NCI-H345 (cell line): ENCODE measurements around the gene ANXA2R.

Experiments
- DNase-seq: peaks from one replicate; lab custom pipeline; 2025; lab: John Stamatoyannopoulos, UW

Gene ANXA2R

DNA sequence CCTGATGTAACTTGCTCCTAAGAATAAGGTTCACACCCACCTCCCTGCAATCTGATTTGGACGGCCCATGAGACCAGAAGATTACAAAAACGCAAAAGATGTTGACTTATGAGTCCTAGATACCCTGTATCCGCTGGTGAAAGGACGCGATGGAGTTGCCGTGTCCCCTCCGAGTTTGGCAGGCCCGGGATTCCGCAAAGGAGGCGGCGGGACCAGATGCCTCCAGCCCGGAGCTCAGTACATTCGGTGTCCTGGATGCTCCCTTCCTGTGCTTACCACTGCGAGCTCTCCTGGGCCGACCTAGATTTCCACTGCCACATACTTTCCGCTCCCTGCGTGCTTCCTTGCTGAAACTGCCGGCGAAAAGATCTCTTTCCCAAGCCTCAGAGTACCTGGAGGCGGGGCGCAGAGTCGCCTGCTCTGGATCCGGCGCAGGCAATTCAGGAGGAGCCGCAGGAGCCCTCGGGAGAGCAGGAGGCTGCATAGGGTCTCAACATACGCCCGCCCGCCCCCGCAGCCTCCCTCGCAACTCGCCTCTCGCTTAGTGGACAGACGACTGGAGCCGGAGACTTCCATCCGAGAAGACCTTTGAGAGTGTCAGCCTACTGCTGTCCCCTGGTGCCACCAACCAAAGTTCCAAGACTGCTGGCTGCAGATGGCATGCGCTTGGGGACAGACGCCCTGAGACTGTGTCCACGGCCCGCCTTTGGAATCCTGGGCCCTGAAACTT, 39.8 kb downstream of the ANXA2R start:
- no peak for DNase-seq

DNA sequence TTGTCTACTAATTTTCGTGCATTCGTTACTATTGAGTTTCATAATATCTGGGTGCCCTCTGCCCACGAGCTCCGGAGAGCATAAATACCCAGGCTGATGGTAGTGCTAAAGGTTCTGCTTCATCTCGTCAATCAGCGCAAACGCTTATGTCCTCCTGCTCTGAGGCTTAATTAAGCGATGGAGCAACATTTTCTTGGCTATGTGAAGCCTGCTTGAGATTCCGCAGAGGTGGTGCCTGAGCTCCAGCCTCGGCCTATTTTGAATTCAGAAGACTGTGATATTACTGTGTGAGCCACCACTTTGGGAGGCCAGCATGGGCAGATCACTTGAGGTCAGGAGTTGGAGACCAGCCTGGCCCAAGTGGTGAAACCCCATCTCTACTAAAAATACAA, 44.8 kb downstream of the ANXA2R start:
- DNase-seq, result no peak

DNA sequence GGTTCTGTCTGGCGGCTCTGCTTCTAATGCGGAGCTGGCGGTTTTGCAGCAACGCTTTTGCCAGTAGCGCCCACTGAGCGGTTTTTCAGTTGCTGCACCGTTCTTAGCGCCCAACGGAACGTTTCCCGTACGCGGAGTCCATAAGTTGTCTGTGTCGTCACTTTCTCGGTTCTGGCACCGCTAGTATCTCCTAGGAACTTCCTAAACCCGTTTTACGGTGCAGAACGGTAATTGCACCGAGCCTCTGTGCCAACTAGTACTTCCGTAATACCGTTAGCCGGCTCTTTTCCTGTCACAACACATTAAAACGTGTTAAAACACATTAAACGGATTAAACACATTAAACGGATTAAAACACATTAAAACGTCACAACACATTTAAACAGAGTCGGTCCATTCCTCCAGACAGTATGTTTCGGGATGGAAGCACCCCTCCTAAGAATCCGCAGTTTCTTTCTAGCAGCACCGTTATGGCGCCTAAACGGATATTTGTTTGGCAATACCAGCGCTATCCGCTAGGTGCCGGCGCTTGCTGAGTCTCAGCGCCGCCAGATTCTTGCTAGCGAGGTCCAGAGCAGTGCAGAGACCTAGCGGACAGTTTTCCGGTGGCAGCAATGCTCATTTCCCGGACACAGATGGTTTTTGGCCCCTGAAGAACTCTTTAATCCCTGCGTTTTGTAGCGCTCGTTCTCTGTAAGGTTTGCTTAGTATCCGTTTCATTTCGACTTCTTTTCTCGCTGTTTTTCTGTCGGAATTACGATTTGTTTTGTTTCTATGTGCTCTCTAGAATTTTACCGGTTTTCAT, 45.4 kb downstream of the ANXA2R start:
- no peak for DNase-seq

DNA sequence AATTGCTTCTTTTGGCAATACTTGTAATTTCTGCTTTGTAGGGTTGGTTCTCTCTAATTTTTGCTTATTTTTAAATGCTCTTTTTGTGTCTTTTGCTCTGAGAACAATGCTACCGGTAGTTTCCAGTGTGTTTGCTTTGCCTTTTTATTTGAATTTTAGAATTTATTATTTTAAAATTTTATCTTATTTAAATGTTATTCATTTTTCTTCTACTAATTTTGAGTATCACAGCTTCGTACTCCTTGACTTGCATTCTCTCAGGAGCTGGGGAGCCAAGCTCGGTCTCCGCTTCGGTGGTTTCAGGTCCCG, 45.9 kb downstream of the ANXA2R start:
- DNase-seq, result no peak

DNA sequence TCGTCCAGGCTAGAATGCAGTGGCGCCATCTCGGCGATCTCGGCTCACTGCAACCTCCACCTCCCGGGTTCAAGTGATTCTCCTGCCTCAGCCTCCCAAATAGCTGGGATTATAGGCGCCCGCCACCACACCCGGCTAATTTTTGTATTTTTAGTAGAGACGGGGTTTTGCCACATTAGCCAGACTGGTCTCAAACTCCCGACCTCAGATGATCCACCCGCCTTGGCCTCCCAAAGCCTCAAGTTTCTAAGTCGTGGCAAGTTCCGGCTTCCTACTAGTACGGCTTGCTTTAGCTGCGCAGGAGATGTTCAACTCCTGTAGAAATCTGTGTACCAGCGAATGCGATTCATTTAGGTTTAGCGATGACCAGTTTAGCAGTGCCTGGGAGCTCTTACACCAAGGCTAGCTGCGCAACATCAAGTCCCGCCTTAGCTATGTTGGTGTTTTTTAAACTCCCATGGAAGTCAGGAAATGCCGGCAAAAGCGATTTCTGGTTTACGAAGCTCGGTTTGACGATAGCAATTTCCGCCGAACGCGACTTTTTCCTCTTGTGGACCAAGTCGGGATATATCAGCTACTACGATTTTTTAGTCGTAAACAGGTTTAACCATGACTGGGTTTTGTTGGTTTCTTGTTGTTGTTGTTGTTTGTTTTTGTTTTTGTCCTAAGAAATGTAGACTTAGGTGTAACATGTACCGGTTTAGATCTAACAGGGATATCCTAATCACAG, 46.4 kb downstream of the ANXA2R start:
- DNase-seq, result no peak

DNA sequence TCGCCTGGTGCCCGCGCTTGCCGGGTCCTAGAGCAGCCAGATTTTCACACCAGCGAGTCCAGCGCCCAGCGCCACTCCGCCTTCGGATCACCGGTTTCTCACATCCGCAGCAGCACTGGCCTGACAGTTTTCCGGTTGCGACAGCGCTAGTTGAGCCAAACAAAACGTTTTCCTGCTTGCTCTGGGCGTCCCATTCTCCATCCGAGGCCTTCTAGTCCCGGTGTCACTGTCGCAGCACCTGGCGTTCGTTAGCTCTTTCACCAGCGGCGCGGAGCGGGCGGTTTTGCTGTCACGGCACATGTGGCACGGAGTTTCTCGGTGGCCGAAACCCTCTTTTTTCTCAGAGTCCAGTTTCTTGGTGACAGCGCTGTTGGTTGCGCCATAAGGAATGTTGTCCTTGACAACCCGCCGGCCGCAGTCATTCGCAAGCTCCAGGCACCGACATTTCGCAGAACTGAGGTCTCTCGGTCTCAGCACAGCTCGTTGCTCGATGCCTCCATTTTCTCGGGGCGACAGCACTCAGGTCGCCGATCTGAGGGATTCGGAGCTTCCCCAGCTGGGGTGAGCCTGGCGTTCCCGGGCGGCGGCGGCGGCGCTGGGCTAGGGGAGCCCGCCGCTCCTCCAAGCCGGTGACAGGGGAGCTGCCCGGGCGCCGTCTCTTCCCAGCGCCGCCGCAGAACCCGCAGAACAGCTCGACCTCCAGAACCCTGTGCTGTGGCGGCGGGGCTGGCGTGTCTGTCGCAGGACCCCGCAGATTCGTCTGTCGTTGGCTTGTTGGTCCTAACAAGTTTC, 47.8 kb downstream of the ANXA2R start:
- peak; percentile 76 for DNase-seq

DNA sequence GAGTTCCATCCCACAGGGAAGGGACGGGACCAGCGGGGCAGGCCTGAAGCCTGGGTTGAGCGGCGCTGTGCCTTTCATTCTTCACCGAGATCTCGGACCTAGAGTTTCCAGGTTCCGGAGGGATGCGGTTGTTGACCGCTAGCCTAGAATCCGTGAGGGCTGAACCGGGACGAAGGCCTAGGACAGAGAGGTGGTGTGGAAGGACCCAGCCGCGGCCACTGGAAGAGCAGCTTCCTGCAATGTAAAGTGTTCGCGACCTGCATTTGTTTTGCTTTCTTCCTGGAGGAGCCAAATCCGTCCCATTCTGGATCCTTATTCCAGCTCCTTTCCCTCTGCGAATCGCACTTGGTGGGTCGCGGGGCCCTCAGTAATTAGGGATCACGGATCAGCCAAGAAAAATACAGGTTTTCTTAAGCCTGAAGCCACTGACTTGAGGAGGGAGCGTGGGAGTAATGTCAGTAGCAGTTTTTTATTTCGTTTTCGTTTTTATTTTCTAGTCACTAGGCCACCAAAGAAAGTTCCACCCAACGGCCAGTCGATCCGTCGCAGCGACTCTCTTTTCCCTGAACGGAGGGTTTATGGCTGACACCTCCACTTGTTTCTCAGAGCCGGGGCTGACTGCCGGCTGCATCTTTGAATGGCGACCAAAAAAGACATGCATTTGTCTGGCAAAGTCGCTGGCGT, 48.6 kb downstream of the ANXA2R start:
- peak; percentile 17 for DNase-seq

DNA sequence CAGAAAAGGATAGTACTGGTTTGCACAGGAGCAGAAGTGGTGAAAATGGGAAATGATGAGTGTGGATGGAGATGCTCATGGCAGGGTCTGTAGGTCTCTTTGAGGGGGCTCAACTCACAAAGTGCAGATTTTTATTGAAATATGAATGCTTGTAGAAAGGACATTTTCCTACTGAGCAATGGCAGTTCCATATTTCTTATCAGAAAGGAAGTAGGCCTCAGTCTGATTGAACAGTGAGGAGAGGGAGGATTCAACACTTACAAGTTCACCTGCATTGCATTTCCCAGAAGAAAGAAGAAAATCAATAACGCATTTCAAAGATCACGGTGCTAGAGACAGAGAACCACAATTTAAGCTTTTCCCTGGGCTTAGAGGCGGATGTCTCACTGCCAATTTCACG, 49.2 kb downstream of the ANXA2R start:
- DNase-seq, result no peak
